Right ventricle myocardium inferior (tissue), 1 donor: Measurements from ENCODE around the gene ARID1A. TPM values are rescaled to one million over a fixed set of nuclear protein-coding genes. Genes with fewer than 3 reads are reported as not detected.
A peak's percentile ranks its signal among the peaks of the same experiment; 100 is the strongest.

ENCODE experiments used
- ATAC-seq: fragments of 200-7000 bp; cut with Tn5 transposase; one replicate; pipeline ENCODE4 v1.9.1; 2020; ENCODE audit warnings: mild to moderate bottlenecking, moderate library complexity
- DNase-seq: peaks from one replicate; pipeline ENCODE4 v3.0.0; 2021; ENCODE audit errors: missing footprints
- intact Hi-C: fragments of 100-400 bp; cut with DNase I; formaldehyde crosslinking; loops from one replicate; pipeline ENCODE4 v1.11.0; 2022
- total RNA-seq: library from RNA; stranded (reverse); fragmentation: NEBNext Ultra II Directional; extraction: Animal tissue kit (Norgen Biotek cat#: 25700); gene quantifications from one replicate; pipeline ENCODE4 v1.2.1, GENCODE V29; 2021
- donor health status: DM: no; HTN: yes; CAD: no; lungs with severe emphysema.

The ARID1A gene
- total RNA-seq, 1 donor from 2014 or later: 27.5 TPM

DNA sequence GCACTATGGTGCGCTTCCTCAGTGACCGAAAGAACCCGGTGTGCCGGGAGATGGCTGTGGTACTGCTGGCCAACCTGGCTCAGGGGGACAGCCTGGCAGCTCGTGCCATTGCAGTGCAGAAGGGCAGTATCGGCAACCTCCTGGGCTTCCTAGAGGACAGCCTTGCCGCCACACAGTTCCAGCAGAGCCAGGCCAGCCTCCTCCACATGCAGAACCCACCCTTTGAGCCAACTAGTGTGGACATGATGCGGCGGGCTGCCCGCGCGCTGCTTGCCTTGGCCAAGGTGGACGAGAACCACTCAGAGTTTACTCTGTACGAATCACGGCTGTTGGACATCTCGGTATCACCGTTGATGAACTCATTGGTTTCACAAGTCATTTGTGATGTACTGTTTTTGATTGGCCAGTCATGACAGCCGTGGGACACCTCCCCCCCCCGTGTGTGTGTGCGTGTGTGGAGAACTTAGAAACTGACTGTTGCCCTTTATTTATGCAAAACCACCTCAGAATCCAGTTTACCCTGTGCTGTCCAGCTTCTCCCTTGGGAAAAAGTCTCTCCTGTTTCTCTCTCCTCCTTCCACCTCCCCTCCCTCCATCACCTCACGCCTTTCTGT lies 84.6 kb downstream of the ARID1A start:
- intact Hi-C loops: no loop called here
- ATAC-seq: no peak
- DNase-seq: no peak

- DNase-seq: no peak
- no peak for ATAC-seq
- intact Hi-C loops: no loop called here
These were observed 85.5 kb downstream of the ARID1A start for GRCh38 chr1:26781206-26781825.

DNA sequence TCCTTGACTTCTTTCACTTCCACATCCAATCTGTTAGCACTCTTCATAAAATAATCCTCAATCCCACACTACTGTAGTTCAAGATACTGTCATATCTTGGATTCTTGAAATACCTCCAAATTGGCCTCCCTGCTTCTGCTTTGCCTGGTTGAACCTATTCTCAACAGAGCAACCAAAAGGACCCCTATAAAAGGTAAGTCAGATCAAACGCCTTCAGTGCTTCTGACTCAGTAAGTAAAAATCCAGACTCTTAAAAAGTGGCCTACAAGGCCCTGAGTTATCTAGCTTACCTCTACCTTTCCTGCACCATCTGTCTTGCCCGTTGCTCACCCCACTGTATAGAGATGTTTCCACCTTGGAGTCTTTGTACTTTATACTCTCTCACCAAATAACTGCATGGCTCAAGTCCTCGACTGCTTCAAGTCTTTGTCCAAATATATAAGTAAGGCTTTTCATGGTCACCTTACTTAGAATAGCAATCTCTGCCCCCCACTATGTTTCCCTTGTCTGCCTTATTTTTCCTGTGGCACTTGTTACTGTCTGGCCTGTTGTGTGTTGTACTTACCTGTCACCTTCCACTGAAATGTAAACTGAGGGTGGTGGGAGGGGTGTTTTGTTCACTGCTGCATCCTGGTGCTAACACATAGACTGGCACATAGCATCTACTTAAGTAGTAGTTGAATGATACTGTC lies 86.9 kb downstream of the ARID1A start:
- DNase-seq (no peak), ATAC-seq (no peak)
- intact Hi-C loops: no loop called here

DNA sequence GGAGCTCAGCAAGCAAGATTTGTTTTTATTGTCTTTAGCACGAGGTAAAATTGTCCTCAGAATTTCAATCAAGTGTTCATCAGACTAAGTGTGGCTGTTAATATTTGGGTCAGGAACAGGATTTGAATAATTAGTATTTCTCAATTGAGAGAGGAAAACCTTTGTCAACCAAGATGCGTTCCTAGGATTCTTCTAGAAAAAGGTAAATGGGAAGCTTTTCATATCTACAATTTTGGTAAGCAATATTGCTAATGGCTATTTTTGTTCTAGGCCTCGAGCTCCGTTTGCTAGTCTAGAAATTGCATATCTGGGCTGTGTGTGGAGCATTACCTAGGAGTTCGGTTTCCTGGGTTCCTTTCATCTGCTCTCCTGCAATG lies 87.8 kb downstream of the ARID1A start:
- intact Hi-C loops: no loop called here
- ATAC-seq (no peak), DNase-seq (no peak)

DNA sequence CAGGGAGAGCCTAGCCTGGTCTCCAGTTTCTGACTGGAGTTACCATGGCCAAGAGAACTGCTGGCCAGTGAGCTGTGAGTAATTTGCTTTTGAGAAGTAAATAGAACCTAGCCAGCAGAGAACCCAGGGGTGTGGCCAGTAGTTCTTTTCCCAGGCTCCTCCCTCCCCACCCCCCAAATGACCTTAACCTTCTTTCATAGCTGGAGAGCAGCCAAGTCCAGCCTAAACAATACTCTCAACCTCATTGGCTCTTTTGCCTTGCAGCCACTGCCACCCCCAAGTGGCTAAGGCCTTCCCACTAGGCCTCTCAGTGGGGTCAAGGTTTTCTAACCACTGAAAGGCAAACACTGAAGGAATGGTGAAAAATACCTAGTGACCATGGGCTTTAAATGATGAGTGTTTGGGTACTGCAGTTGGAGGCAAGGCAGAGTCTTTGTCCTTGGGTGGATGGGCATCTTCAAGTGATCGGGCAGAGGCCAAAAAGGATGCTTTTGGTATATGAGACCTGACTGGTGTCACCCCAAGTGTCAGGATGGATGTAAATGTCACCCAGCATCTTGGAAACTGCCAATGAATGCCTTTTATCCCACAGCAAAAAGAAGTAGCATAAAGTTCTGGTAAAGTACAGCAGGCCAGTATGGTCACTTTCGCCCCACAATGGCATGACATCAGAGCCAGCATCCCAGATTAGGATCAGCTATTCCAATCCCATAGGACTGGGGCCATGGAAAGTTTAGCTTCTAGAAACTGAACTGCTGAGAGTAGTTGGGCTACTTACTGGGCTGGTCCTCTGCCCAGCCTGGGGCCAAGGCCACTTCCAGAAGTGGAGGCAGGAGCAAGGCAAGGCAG lies 88.4 kb downstream of the ARID1A start:
- ATAC-seq (peak; percentile 30), DNase-seq (no peak)
- intact Hi-C loops: no loop called here

DNA sequence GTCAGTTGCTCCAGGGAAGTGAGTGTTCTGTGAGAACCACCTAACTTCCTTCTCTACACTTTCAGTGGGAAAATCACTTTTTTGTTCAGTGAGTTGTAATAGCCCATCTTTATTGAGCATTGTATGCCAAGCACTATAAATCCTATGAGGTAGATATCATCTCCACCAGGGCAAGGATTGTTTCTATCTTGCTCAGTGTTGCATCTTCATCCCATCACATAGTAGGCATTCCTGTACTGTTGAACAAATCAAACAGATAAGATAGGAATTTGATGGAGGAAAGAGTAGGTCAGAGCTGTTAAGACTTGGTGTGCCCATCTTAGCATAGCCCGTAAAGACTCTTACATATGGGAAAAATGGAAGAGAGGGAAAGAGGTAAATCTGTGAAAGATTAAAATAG lies 89.1 kb downstream of the ARID1A start:
- ATAC-seq: no peak
- intact Hi-C loops: no loop called here
- no peak for DNase-seq

DNA sequence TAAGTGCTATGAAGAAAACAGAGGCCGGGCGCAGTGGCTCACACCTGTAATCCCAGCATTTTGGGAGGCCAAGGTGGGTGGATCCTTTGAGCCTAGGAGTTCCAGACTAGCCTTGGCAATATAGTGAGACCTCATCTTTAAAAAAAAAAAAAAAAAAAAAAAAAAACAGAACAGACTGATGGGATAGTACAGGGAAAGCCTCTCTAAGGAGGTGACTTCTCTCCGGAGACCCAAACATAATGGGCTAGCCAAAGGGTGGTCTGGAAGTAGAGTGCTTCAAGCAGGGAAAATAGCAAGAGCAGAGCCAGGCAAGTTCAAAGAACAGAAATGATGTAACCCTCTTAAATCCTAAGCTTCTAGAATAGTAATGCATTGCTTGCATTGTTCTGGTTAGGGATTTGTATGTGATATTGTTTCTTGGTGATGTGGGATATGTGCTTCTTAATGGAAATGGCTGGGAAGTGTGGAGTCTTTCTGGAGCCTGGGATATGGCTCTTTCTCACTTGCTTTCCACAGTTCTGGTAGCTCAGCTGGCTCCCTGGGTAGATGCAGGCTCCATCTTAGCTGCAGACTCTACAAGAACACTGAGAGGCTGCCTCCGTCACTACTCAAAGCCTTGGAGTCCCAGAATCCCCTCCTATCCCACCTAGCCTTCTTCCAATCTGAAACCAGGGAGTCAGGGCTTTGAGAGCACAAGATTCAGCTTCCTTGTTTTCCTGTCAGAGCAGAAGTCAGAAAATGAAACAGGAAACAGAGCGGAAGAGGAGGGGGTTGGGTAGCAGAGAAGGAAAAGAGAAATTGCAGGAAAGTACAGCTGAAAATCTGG lies 90.0 kb downstream of the ARID1A start:
- DNase-seq (no peak), ATAC-seq (no peak)
- intact Hi-C loops: loop anchor here (2.0 kb wide), 1 partner anchor 41 kb away; no protein-coding TSS in a partner anchor

DNA sequence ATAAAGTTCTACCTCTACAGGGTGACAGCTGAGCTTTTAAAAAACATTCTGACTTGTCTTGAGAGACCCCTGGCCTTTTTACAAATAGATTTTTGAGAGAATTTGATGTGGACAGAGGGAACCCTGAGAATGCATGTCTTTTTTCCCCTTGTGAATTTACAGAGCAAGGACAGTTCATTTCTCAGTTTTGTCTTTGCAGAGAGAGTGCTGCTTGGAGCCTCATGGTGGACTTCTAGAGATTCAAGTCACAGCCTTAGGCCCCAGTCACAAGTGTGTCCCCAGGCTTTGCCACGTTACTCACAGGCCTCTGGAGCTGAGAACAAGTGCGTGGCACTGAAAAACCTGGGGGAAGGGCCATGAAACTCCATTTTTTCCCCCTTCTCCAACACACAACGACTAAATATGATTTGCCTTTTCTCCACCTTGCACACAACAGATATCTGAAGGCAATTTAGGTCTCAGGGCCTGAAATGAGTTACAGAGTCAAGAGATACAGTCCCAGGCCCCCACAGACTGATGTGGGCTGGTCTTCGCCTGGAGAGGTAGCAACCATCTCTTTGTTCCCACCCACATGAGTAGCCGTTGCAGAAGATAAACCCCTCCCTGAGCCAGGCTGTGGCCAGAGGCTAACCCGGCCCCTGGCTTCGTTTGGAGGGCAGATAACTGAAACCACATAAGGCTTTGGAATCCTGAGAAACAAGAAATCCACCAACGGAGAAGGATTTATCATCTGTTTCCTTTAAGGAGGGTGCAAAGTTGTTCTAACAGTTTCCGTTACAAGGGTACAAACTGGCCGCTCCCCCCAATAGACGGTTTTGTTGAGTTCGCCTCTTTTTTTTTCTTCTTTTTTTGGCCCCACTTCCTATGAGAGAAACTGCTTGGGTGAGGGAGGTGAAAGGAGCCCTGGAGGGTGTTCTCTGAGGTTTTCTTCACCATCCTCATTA lies 90.9 kb downstream of the ARID1A start:
- DNase-seq (peak; percentile 81), ATAC-seq (peak; percentile 57)
- intact Hi-C loops: loop anchor here (2.0 kb wide), 1 partner anchor 42 kb away; no protein-coding TSS in a partner anchor

- DNase-seq: no peak
- peak; percentile 2 for ATAC-seq
- intact Hi-C loops: loop anchor here (2.0 kb wide), 1 partner anchor 43 kb away; no protein-coding TSS in a partner anchor
These were observed 91.5 kb downstream of the ARID1A start for GRCh38 chr1:26787381-26787705.

- DNase-seq: peak; percentile 96
- ATAC-seq: peak; percentile 89
- intact Hi-C loops: loop anchor here (1.0 to 2.0 kb wide), 3 partner anchors 43 to 287 kb away; no protein-coding TSS in a partner anchor
These were observed 92.1 kb downstream of the ARID1A start, which contains the start of gene PIGV for GRCh38 chr1:26787706-26788514. TSS of gene PIGV (plus strand) at chr1:26787950. CDS start at chr1:26790816, 2,866 bp downstream.

GRCh38 chr1:26788515-26788785 lies 92.6 kb downstream of the ARID1A start:
- no peak for ATAC-seq
- no peak for DNase-seq
- intact Hi-C loops: loop anchor here (1.0 kb wide), 2 partner anchors 65 to 287 kb away; no protein-coding TSS in a partner anchor

- ATAC-seq (peak; percentile 56), DNase-seq (peak; percentile 89)
- intact Hi-C loops: loop anchor here (1.0 kb wide), 5 partner anchors 66 to 288 kb away; no protein-coding TSS in a partner anchor
These were observed 93.2 kb downstream of the ARID1A start for GRCh38 chr1:26788836-26789611.

DNA sequence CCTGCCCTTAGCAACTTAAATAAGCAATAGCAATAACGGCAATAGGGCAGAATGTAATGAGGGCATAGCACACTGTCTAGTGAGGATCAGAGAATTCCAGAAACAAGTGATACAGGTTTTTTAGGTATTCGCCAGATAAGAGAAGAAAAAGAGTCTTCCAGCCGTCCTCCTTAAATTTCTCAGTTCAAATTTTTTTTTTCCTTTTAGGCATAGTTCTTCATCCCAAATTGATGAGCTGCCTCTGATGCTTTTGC lies 93.7 kb downstream of the ARID1A start:
- DNase-seq (no peak), ATAC-seq (no peak)
- intact Hi-C loops: loop anchor here (1.0 kb wide), 3 partner anchors 97 to 186 kb away; no protein-coding TSS in a partner anchor

DNA sequence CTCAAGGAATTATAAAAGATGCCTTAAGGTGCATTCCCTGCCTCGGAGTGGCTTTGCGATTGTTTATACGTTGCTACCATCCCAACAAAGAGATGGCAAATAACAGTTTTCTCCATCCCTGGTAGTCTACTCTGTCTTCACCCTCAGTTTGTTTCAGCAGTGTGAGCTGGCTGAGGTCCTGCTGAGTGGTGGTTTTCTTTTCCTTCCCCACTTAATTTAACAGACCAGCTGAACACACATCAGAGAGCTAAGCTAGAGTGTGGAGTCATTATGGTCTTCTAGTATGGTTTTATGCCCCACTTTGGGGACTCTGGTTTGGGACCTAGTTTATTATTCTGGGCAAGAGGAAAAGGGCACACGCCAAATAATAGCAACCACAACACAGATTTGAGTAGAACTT lies 94.1 kb downstream of the ARID1A start:
- ATAC-seq: no peak
- intact Hi-C loops: loop anchor here (1.0 kb wide), 3 partner anchors 98 to 187 kb away; no protein-coding TSS in a partner anchor
- DNase-seq: no peak

- intact Hi-C loops: no loop called here
- ATAC-seq (no peak), DNase-seq (no peak)
These were observed 94.7 kb downstream of the ARID1A start for GRCh38 chr1:26790551-26790953.

GRCh38 chr1:26791148-26791547 lies 95.3 kb downstream of the ARID1A start:
- DNase-seq (no peak), ATAC-seq (no peak)
- intact Hi-C loops: no loop called here
